ENCODE results near the gene TMEM129. TPM values are rescaled to one million over a fixed set of nuclear protein-coding genes. Genes with fewer than 3 reads are reported as not detected.

TMEM129 gene
- total and polyA plus RNA-seq, 2 donors (not counting 1 experiment from before 2014, with no cell fraction given), result 15.0 to 39.6 TPM

GRCh38 chr4:1767061-1767769 lies 46.1 kb upstream of the TMEM129 start:
- H3K79me2 ChIP-seq (ENCODE audit: control insufficient read depth, insufficient read depth, low read length), result no peaks in the 10 kb centered on the region
- H3K27me3 ChIP-seq (ENCODE audit: control insufficient read depth, insufficient read depth, low read length), result no peaks in the 10 kb centered on the region
- no peak overlapping the region for H3K9ac ChIP-seq (ENCODE audit: insufficient read depth, low read length)
- H3K4me3 ChIP-seq (replicated peaks in 1 of 4; ENCODE audit: control extremely low read depth in 1 of 4, insufficient read depth in 1 of 4, low read depth in 3 of 4, low read length in 4 of 4), result peak overlapping the region in 1 of 4 experiments; percentile 48
- TF ChIP-seq EZH2 (IDR thresholded peaks at IDR 0.05; ENCODE audit: low read length, missing control alignments) (no peak), CTCF (conservative IDR thresholded peaks at IDR 0.05 in 1 of 2, IDR thresholded peaks at IDR 0.05 in 1 of 2; ENCODE audit: low read depth in 1 of 2, low read length in 2 of 2) (no peak)
- no peaks in the 10 kb centered on the region for H3K36me3 ChIP-seq (ENCODE audit: control insufficient read depth, insufficient read depth, low read length)
- DNase-seq (ENCODE audit: low read depth in 2 of 2), result peak in 1 of 2 donors; percentile 27
- no peak overlapping the region for H3K4me2 ChIP-seq (ENCODE audit: extremely low read depth, insufficient read depth, low read length)
- no peak overlapping the region for H3K27ac ChIP-seq (ENCODE audit: insufficient read depth, low read length)
- no peaks in the 10 kb centered on the region for H3K9me3 ChIP-seq (ENCODE audit: control insufficient read depth, insufficient read depth, low read depth, low read length)
- no peak overlapping the region for H2AFZ ChIP-seq (ENCODE audit: low read length)
- H3K4me1 ChIP-seq (ENCODE audit: control insufficient read depth, extremely low read depth, insufficient read depth, low read length), result no peaks in the 10 kb centered on the region
- no peaks in the 10 kb centered on the region for H4K20me1 ChIP-seq (ENCODE audit: control insufficient read depth, extremely low read depth, insufficient read depth, low read length)

GRCh38 chr4:1766106-1767060 lies 45.3 kb upstream of the TMEM129 start:
- Histone ChIP-seq H3K4me3 (replicated peaks in 1 of 4; ENCODE audit: control extremely low read depth in 1 of 4, insufficient read depth in 1 of 4, low read depth in 3 of 4, low read length in 4 of 4) (peak overlapping the region in 1 of 4 experiments; percentile 47), H3K27me3 (ENCODE audit: control insufficient read depth, insufficient read depth, low read length) (no peaks in the 10 kb centered on the region), H3K4me2 (ENCODE audit: extremely low read depth, insufficient read depth, low read length) (no peak overlapping the region), H4K20me1 (ENCODE audit: control insufficient read depth, extremely low read depth, insufficient read depth, low read length) (no peaks in the 10 kb centered on the region), H3K27ac (ENCODE audit: insufficient read depth, low read length) (no peak overlapping the region), H3K4me1 (ENCODE audit: control insufficient read depth, extremely low read depth, insufficient read depth, low read length) (no peaks in the 10 kb centered on the region), H3K9ac (ENCODE audit: insufficient read depth, low read length) (no peak overlapping the region), H2AFZ (ENCODE audit: low read length) (no peak overlapping the region), H3K79me2 (ENCODE audit: control insufficient read depth, insufficient read depth, low read length) (no peaks in the 10 kb centered on the region), H3K36me3 (ENCODE audit: control insufficient read depth, insufficient read depth, low read length) (no peaks in the 10 kb centered on the region), H3K9me3 (ENCODE audit: control insufficient read depth, insufficient read depth, low read depth, low read length) (no peaks in the 10 kb centered on the region)
- DNase-seq (ENCODE audit: low read depth in 2 of 2), result no peak
- TF ChIP-seq CTCF (conservative IDR thresholded peaks at IDR 0.05 in 1 of 2, IDR thresholded peaks at IDR 0.05 in 1 of 2; ENCODE audit: low read depth in 1 of 2, low read length in 2 of 2) (no peak), EZH2 (IDR thresholded peaks at IDR 0.05; ENCODE audit: low read length, missing control alignments) (no peak)

- no peak overlapping the region for H2AFZ ChIP-seq (ENCODE audit: low read length)
- no peaks in the 10 kb centered on the region for H3K79me2 ChIP-seq (ENCODE audit: control insufficient read depth, insufficient read depth, low read length)
- no peak overlapping the region for H3K4me3 ChIP-seq (replicated peaks in 1 of 4; ENCODE audit: control extremely low read depth in 1 of 4, insufficient read depth in 1 of 4, low read depth in 3 of 4, low read length in 4 of 4)
- H3K9me3 ChIP-seq (ENCODE audit: control insufficient read depth, insufficient read depth, low read depth, low read length), result no peaks in the 10 kb centered on the region
- H3K4me1 ChIP-seq (ENCODE audit: control insufficient read depth, extremely low read depth, insufficient read depth, low read length), result no peaks in the 10 kb centered on the region
- no peak overlapping the region for H3K9ac ChIP-seq (ENCODE audit: insufficient read depth, low read length)
- no peak overlapping the region for H3K27ac ChIP-seq (ENCODE audit: insufficient read depth, low read length)
- TF ChIP-seq EZH2 (IDR thresholded peaks at IDR 0.05; ENCODE audit: low read length, missing control alignments), result no peak
- no peak for TF ChIP-seq CTCF (conservative IDR thresholded peaks at IDR 0.05 in 1 of 2, IDR thresholded peaks at IDR 0.05 in 1 of 2; ENCODE audit: low read depth in 1 of 2, low read length in 2 of 2)
- no peak for DNase-seq (ENCODE audit: low read depth in 2 of 2)
- H3K36me3 ChIP-seq (ENCODE audit: control insufficient read depth, insufficient read depth, low read length), result no peaks in the 10 kb centered on the region
- H3K4me2 ChIP-seq (ENCODE audit: extremely low read depth, insufficient read depth, low read length), result no peak overlapping the region
- no peaks in the 10 kb centered on the region for H3K27me3 ChIP-seq (ENCODE audit: control insufficient read depth, insufficient read depth, low read length)
- H4K20me1 ChIP-seq (ENCODE audit: control insufficient read depth, extremely low read depth, insufficient read depth, low read length), result no peaks in the 10 kb centered on the region
These were observed 44.4 kb upstream of the TMEM129 start for GRCh38 chr4:1765409-1766072.
